Limb (tissue), 2 donors: Measurements from ENCODE around the gene CYP46A1.
"Not testable (repeated sequence)": the region's sequence is repeated elsewhere in the genome, so short reads cannot be mapped to it uniquely, and the experiment has no call there.

Source experiments
- DNase-seq, 2 donors: peaks; one replicate each; pipeline ENCODE4 v3.0.0-alpha.2; 2016; ENCODE audit errors: extremely low spot score in 2 of 2

The CYP46A1 gene

GRCh38 chr14:99683619-99684409, at the start of gene CYP46A1:
TSS of gene CYP46A1 (plus strand) at chr14:99684298. CDS start at chr14:99684418, 120 bp downstream.
- peak; percentile 99 to 100 for DNase-seq

- DNase-seq = no peak
These were observed 49.7 kb upstream of the CYP46A1 start for GRCh38 chr14:99634443-99634842.

- no peak for DNase-seq
These were observed 49.0 kb upstream of the CYP46A1 start for GRCh38 chr14:99635116-99635515.

- DNase-seq = no peak
These were observed 47.6 kb upstream of the CYP46A1 start for GRCh38 chr14:99636487-99636886.

GRCh38 chr14:99637624-99638023, 46.5 kb upstream of the CYP46A1 start:
- DNase-seq = no peak

GRCh38 chr14:99642771-99643170, 41.3 kb upstream of the CYP46A1 start:
- not testable (repeated sequence) for DNase-seq

GRCh38 chr14:99643343-99643742, 40.8 kb upstream of the CYP46A1 start:
- DNase-seq = no peak

- no peak for DNase-seq
These were observed 40.0 kb upstream of the CYP46A1 start for GRCh38 chr14:99644035-99644587.

GRCh38 chr14:99644723-99645544, 39.2 kb upstream of the CYP46A1 start, which contains the start of gene HHIPL1:
TSS of gene HHIPL1 (plus strand) at chr14:99645129. CDS start at chr14:99645208, 79 bp downstream.
- peak in 1 of 2 donors; percentile 57 for DNase-seq

GRCh38 chr14:99645545-99646505, 38.3 kb upstream of the CYP46A1 start:
- DNase-seq = no peak

- no peak for DNase-seq
These were observed 36.7 kb upstream of the CYP46A1 start for GRCh38 chr14:99647411-99647810.

GRCh38 chr14:99648027-99648784, 35.9 kb upstream of the CYP46A1 start:
- DNase-seq = no peak

GRCh38 chr14:99649219-99649618, 34.9 kb upstream of the CYP46A1 start:
- DNase-seq = no peak

GRCh38 chr14:99649643-99650042, 34.5 kb upstream of the CYP46A1 start:
- DNase-seq = no peak

- no peak for DNase-seq
These were observed 33.9 kb upstream of the CYP46A1 start for GRCh38 chr14:99650189-99650588.

- no peak for DNase-seq
These were observed 31.9 kb upstream of the CYP46A1 start for GRCh38 chr14:99651953-99652746.

GRCh38 chr14:99654235-99654985, 29.7 kb upstream of the CYP46A1 start:
- peak; percentile 58 to 64 for DNase-seq

GRCh38 chr14:99655521-99655920, 28.6 kb upstream of the CYP46A1 start:
- DNase-seq = no peak

- no peak for DNase-seq
These were observed 27.9 kb upstream of the CYP46A1 start for GRCh38 chr14:99656171-99656570.
